Right lung (tissue), 10 donors: ENCODE measurements around the gene PIRT. TPM values are rescaled to one million over a fixed set of nuclear protein-coding genes. Genes with fewer than 3 reads are reported as not detected.
"Not testable (repeated sequence)": the region's sequence is repeated elsewhere in the genome, so short reads cannot be mapped to it uniquely, and the experiment has no call there.

Experiments
- DNase-seq, 2 donors: peaks; one replicate each; pipeline ENCODE4 v3.0.0-alpha.2; 2013
- long read RNA-seq, 8 donors: transcript quantifications; one replicate each; lab custom pipeline, GENCODE V29; 2026
- polyA plus RNA-seq, 5 donors: library from polyadenylated mRNA; unstranded; fragments of 120-200 nt; gene quantifications; one replicate each; pipeline versions ENCODE4 v1.2.1 to v1.2.3, GENCODE V29; 2013; ENCODE audit warnings: inconsistent platforms in 1 of 5, low replicate concordance in 1 of 5; ENCODE audit not compliant: insufficient read length in 5 of 5, insufficient read depth in 1 of 5

PIRT gene
- under 1 TPM; 0.05 to 0.15 (median 0.07) TPM for polyA plus RNA-seq
- long read RNA-seq, donor 1: 0 reads
- long read RNA-seq, donor 2: 0 reads
- long read RNA-seq, donor 3: 0 reads
- long read RNA-seq, donor 4: 0 reads
- long read RNA-seq, donor 5: 0 reads
- long read RNA-seq, donor 6: 0 reads
- long read RNA-seq, donor 7: 0 reads
- long read RNA-seq, donor 8: 0 reads

- DNase-seq: no peak
These were observed at the start of gene PIRT for GRCh38 chr17:10837921-10838320. Gene PIRT, minus strand, starts transcription at chr17:10838087. Its CDS starts 12,442 bp downstream, at chr17:10825645.

- no peak for DNase-seq
These were observed 44.1 kb upstream of the PIRT start for GRCh38 chr17:10881959-10882358.

- DNase-seq: peak; percentile 37 to 55
These were observed 41.4 kb upstream of the PIRT start for GRCh38 chr17:10879190-10879836.

- DNase-seq: peak in 1 of 2 donors; percentile 1
These were observed 38.2 kb upstream of the PIRT start for GRCh38 chr17:10875984-10876555.

GRCh38 chr17:10875430-10875851, 37.6 kb upstream of the PIRT start:
- peak in 1 of 2 donors; percentile 28 for DNase-seq

GRCh38 chr17:10871914-10872313, 34.0 kb upstream of the PIRT start:
- no peak for DNase-seq

- no peak for DNase-seq
These were observed 32.6 kb upstream of the PIRT start for GRCh38 chr17:10870336-10871050.

- not testable (repeated sequence) for DNase-seq
These were observed 30.9 kb upstream of the PIRT start for GRCh38 chr17:10868744-10869143.

- no peak for DNase-seq
These were observed 21.2 kb upstream of the PIRT start for GRCh38 chr17:10859051-10859450.

- DNase-seq: no peak
These were observed 20.1 kb upstream of the PIRT start for GRCh38 chr17:10857976-10858375.

- DNase-seq: not testable (repeated sequence)
These were observed 8.7 kb upstream of the PIRT start for GRCh38 chr17:10846636-10847035.

GRCh38 chr17:10845388-10845751, 7.5 kb upstream of the PIRT start:
- no peak for DNase-seq

GRCh38 chr17:10844621-10845387, 6.9 kb upstream of the PIRT start:
- DNase-seq: peak; percentile 60 to 71

GRCh38 chr17:10843811-10844210, 5.9 kb upstream of the PIRT start:
- DNase-seq: peak in 1 of 2 donors; percentile 7

GRCh38 chr17:10842658-10843057, 4.8 kb upstream of the PIRT start:
- DNase-seq: no peak

GRCh38 chr17:10838682-10839081, 795 bp upstream of the PIRT start:
- no peak for DNase-seq

GRCh38 chr17:10836966-10837590, 809 bp downstream of the PIRT start:
- no peak for DNase-seq

- no peak for DNase-seq
These were observed 1.7 kb downstream of the PIRT start for GRCh38 chr17:10836145-10836544.

- no peak for DNase-seq
These were observed 6.2 kb downstream of the PIRT start for GRCh38 chr17:10831696-10832095.

- no peak for DNase-seq
These were observed 9.9 kb downstream of the PIRT start for GRCh38 chr17:10827898-10828552.

GRCh38 chr17:10824874-10825273, 13.0 kb downstream of the PIRT start:
- no peak for DNase-seq
